GM23338 (cell line): ENCODE data around the gene KCNMA1. TPM values are rescaled to one million over a fixed set of nuclear protein-coding genes. Genes with fewer than 3 reads are reported as not detected.

Experiments
- ATAC-seq: fragments of 200-7000 bp; cut with Tn5 transposase; 3 replicates; pipeline ENCODE4 v1.9.1; 2020
- DNase-seq: peaks from one replicate; pipeline ENCODE4 v3.0.0-alpha.2; 2015; ENCODE audit warnings: low spot score
- H2AFZ ChIP-seq: fragments of 200-600 bp; sonication (generic); 2 replicates; pipeline ENCODE4 v1.8.0; 2016; ENCODE audit warnings: antibody characterized with exemption, mild to moderate bottlenecking, moderate library complexity
- H3F3A ChIP-seq: fragments of 200-600 bp; sonication (generic); replicated peaks from 2 replicates; pipeline ENCODE4 v1.8.0; 2017; ENCODE audit warnings: antibody characterized with exemption, mixed run types, low read depth
- H3K27ac ChIP-seq: fragments of 200-600 bp; sonication (generic); 2 replicates; pipeline ENCODE4 v1.6.1; 2016; ENCODE audit warnings: low read depth
- H3K27me3 ChIP-seq: fragments of 200-600 bp; sonication (generic); 2 replicates; pipeline ENCODE4 v1.8.0; 2016; ENCODE audit warnings: mild to moderate bottlenecking, mixed run types, moderate library complexity; ENCODE audit not compliant: insufficient read depth
- H3K36me3 ChIP-seq: fragments of 200-600 bp; sonication (generic); 2 replicates; pipeline ENCODE4 v1.8.0; 2016; ENCODE audit warnings: mild to moderate bottlenecking; ENCODE audit not compliant: insufficient read depth
- H3K4me1 ChIP-seq: fragments of 200-600 bp; sonication (generic); 2 replicates; pipeline ENCODE4 v1.8.0; 2016; ENCODE audit warnings: mild to moderate bottlenecking, moderate library complexity; ENCODE audit not compliant: insufficient read depth
- H3K4me2 ChIP-seq: fragments of 200-600 bp; sonication (generic); 2 replicates; pipeline ENCODE4 v1.7.1; 2017; ENCODE audit warnings: mixed run types
- H3K4me3 ChIP-seq: fragments of 200-600 bp; sonication (generic); 2 replicates; pipeline ENCODE4 v1.6.1; 2016; ENCODE audit warnings: mixed run types
- H3K79me2 ChIP-seq: fragments of 200-600 bp; sonication (generic); replicated peaks from 2 replicates; pipeline ENCODE4 v1.8.0; 2017; ENCODE audit warnings: mild to moderate bottlenecking; ENCODE audit not compliant: insufficient read depth
- H3K9me2 ChIP-seq: fragments of 200-600 bp; sonication (generic); 2 replicates; pipeline ENCODE4 v1.8.0; 2017; ENCODE audit not compliant: insufficient read depth
- H4K20me1 ChIP-seq: fragments of 200-600 bp; sonication (generic); replicated peaks from 2 replicates; pipeline ENCODE4 v1.8.0; 2017; ENCODE audit warnings: mild to moderate bottlenecking; ENCODE audit not compliant: insufficient read depth
- H3K27ac Mint-ChIP-seq: 2 replicates; pipeline ENCODE4 v1.8.0; 2020; ENCODE audit warnings: inconsistent platforms, mild to moderate bottlenecking, moderate library complexity, mixed read lengths
- H3K27me3 Mint-ChIP-seq: 3 replicates; pipeline ENCODE4 v1.8.0; 2022; ENCODE audit warnings: low read depth, mild to moderate bottlenecking, moderate library complexity, mixed read lengths, inconsistent platforms; ENCODE audit not compliant: insufficient read depth, poor library complexity
- H3K36me3 Mint-ChIP-seq: 3 replicates; pipeline ENCODE4 v1.8.0; 2021; ENCODE audit warnings: low read depth, mild to moderate bottlenecking, inconsistent platforms, moderate library complexity, mixed read lengths
- H3K4me1 Mint-ChIP-seq: 3 replicates; pipeline ENCODE4 v1.8.0; 2020; ENCODE audit warnings: mild to moderate bottlenecking, inconsistent platforms, mixed read lengths
- H3K4me3 Mint-ChIP-seq: 3 replicates; pipeline ENCODE4 v1.8.0; 2021; ENCODE audit warnings: moderate library complexity, mild to moderate bottlenecking, inconsistent platforms, mixed read lengths
- H3K9me3 Mint-ChIP-seq: 3 replicates; pipeline ENCODE4 v1.8.0; 2020; ENCODE audit warnings: moderate library complexity, mild to moderate bottlenecking, inconsistent platforms, mixed read lengths
- CREB1 ChIP-seq: fragments of 250-450 bp; sonication (Bioruptor Pico); IDR thresholded peaks from 2 replicates; pipeline ENCODE4 v1.5.0; 2020; ENCODE audit warnings: low read depth, mild to moderate bottlenecking, moderate library complexity
- EZH2 ChIP-seq: fragments of 200-600 bp; sonication (generic); IDR thresholded peaks from one replicate; pipeline ENCODE4 v1.8.0; 2017; ENCODE audit warnings: antibody characterized with exemption, mild to moderate bottlenecking, low read depth; ENCODE audit not compliant: unreplicated experiment
- JUNB ChIP-seq: IDR thresholded peaks from one replicate; pipeline ENCODE4 v1.6.1; 2016; ENCODE audit warnings: antibody characterized with exemption; ENCODE audit not compliant: unreplicated experiment
- NANOG ChIP-seq: IDR thresholded peaks from 2 replicates; pipeline ENCODE4 v1.6.1; 2016; ENCODE audit warnings: antibody characterized with exemption, borderline replicate concordance
- POLR2AphosphoS5 ChIP-seq: IDR thresholded peaks from 2 replicates; pipeline ENCODE4 v1.6.1; 2016; ENCODE audit warnings: antibody characterized with exemption, low read depth
- REST ChIP-seq: IDR thresholded peaks from one replicate; pipeline ENCODE4 v1.6.1; 2018; ENCODE audit warnings: antibody characterized with exemption; ENCODE audit not compliant: unreplicated experiment
- ZNF331 ChIP-seq: fragments of 250-450 bp; sonication (Bioruptor Pico); IDR thresholded peaks from 2 replicates; pipeline ENCODE4 v1.5.0; 2020; ENCODE audit warnings: low read depth, mild to moderate bottlenecking, moderate library complexity
- polyA plus RNA-seq: library from polyadenylated mRNA; unstranded; fragments of >200 nt; fragmentation: Nextera tagmentation; extraction: Ambion mirVana; gene quantifications from 2 replicates; pipeline ENCODE4 v1.2.1, GENCODE V29; 2016
- total RNA-seq: library from RNA; depleted of rRNA; stranded (reverse); fragments of >200 nt; shearing (Covaris generic); gene quantifications from 2 replicates; pipeline ENCODE4 v1.2.3, GENCODE V29; 2014
- TF ChIP-seq, protein P1 (sequence below): IDR thresholded peaks from 2 replicates; pipeline ENCODE4 v1.6.1; 2016; ENCODE audit warnings: antibody characterized with exemption
- TF ChIP-seq, protein P2 (sequence below), 2 experiments: fragments of 200-600 bp in 1 of 2; sonication (generic) in 1 of 2; conservative IDR thresholded peaks; 2 replicates each; pipeline versions ENCODE4 v1.5.1 to v1.6.1; 2016 to 2017; ENCODE audit warnings: antibody characterized with exemption in 2 of 2, low read depth in 2 of 2, mild to moderate bottlenecking in 2 of 2, moderate library complexity in 1 of 2

KCNMA1 gene
- total and polyA plus RNA-seq, 2 experiments from 2014 or later = 8.2 to 9.0 TPM

- no peak for ATAC-seq
- no peak overlapping the region for H3K4me3 Mint-ChIP-seq
Measured at GRCh38 chr10:76892766-76893479, 744.7 kb downstream of the KCNMA1 start.

More at GRCh38 chr10:76892766-76893479, 744.7 kb downstream of the KCNMA1 start:
- H3K4me3 ChIP-seq = no peak overlapping the region
- peak; percentile 22 for DNase-seq
- TF ChIP-seq CREB1 (no peak), POLR2AphosphoS5 (no peak), NANOG (no peak), EZH2 (no peak), JUNB (no peak), REST (no peak), ZNF331 (CRISPR knock-in tag) (no peak)
- TF ChIP-seq, protein P1, sequence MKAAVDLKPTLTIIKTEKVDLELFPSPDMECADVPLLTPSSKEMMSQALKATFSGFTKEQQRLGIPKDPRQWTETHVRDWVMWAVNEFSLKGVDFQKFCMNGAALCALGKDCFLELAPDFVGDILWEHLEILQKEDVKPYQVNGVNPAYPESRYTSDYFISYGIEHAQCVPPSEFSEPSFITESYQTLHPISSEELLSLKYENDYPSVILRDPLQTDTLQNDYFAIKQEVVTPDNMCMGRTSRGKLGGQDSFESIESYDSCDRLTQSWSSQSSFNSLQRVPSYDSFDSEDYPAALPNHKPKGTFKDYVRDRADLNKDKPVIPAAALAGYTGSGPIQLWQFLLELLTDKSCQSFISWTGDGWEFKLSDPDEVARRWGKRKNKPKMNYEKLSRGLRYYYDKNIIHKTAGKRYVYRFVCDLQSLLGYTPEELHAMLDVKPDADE = no peak
- TF ChIP-seq, protein P2, sequence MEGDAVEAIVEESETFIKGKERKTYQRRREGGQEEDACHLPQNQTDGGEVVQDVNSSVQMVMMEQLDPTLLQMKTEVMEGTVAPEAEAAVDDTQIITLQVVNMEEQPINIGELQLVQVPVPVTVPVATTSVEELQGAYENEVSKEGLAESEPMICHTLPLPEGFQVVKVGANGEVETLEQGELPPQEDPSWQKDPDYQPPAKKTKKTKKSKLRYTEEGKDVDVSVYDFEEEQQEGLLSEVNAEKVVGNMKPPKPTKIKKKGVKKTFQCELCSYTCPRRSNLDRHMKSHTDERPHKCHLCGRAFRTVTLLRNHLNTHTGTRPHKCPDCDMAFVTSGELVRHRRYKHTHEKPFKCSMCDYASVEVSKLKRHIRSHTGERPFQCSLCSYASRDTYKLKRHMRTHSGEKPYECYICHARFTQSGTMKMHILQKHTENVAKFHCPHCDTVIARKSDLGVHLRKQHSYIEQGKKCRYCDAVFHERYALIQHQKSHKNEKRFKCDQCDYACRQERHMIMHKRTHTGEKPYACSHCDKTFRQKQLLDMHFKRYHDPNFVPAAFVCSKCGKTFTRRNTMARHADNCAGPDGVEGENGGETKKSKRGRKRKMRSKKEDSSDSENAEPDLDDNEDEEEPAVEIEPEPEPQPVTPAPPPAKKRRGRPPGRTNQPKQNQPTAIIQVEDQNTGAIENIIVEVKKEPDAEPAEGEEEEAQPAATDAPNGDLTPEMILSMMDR (conservative IDR thresholded peaks at IDR 0.05; ENCODE audit: low read depth in 2 of 2) = no peak
- H3K79me2 ChIP-seq = no peaks in the 10 kb centered on the region
- Mint-ChIP-seq H3K9me3 (peaks cover 34% of the 10 kb centered on the region), H3K4me1 (peaks cover 8% of the 10 kb centered on the region), H3K27ac (no peak overlapping the region), H3K27me3 (no peaks in the 10 kb centered on the region), H3K36me3 (peaks cover 37% of the 10 kb centered on the region)
- H3K36me3 ChIP-seq = no peaks in the 10 kb centered on the region; the same call in 1 of the 2 replicates
- no peak overlapping the region for H3K27ac ChIP-seq
- no peaks in the 10 kb centered on the region for H3F3A ChIP-seq
- peak overlapping the region; percentile 40; the same call in 1 of the 2 replicates for H2AFZ ChIP-seq
- H3K27me3 ChIP-seq = no peaks in the 10 kb centered on the region
- H3K4me2 ChIP-seq = peak overlapping the region; percentile 41; the same call in 1 of the 2 replicates
- H3K4me1 ChIP-seq = peaks cover 4% of the 10 kb centered on the region
- peaks cover 8% of the 10 kb centered on the region; the same call in 1 of the 2 replicates for H3K9me2 ChIP-seq
- H4K20me1 ChIP-seq = no peaks in the 10 kb centered on the region; the same call in 1 of the 2 replicates
